Medulla oblongata (tissue), 1 donor: ENCODE results near the gene ASTN1.

Source experiments
- DNase-seq: peaks from one replicate; pipeline ENCODE4 v3.0.0-alpha.2; 2015; ENCODE audit errors: extremely low spot score

ASTN1 gene

GRCh38 chr1:177164380-177165068 is at the start of gene ASTN1:
TSS of gene ASTN1 (minus strand) at chr1:177164712. CDS start at chr1:177164676, 36 bp downstream.
- DNase-seq, result peak; percentile 37

- no peak for DNase-seq
These were observed 46.7 kb upstream of the ASTN1 start for GRCh38 chr1:177211231-177211630.

- DNase-seq, result no peak
These were observed 45.6 kb upstream of the ASTN1 start for GRCh38 chr1:177210071-177210470.

GRCh38 chr1:177209357-177209756 is 44.8 kb upstream of the ASTN1 start:
- peak; percentile 89 for DNase-seq

GRCh38 chr1:177208920-177209319 is 44.4 kb upstream of the ASTN1 start:
- DNase-seq, result no peak

GRCh38 chr1:177206831-177207355 is 42.4 kb upstream of the ASTN1 start:
- no peak for DNase-seq

GRCh38 chr1:177200290-177200689 is 35.8 kb upstream of the ASTN1 start:
- no peak for DNase-seq

- no peak for DNase-seq
These were observed 33.7 kb upstream of the ASTN1 start for GRCh38 chr1:177198243-177198642.

GRCh38 chr1:177190308-177190970 is 25.9 kb upstream of the ASTN1 start:
- DNase-seq, result no peak

- DNase-seq, result no peak
These were observed 22.1 kb upstream of the ASTN1 start for GRCh38 chr1:177186639-177187038.

- DNase-seq, result no peak
These were observed 20.7 kb upstream of the ASTN1 start for GRCh38 chr1:177185209-177185608.

- no peak for DNase-seq
These were observed 19.3 kb upstream of the ASTN1 start for GRCh38 chr1:177183836-177184235.

- DNase-seq, result peak; percentile 70
These were observed 17.2 kb upstream of the ASTN1 start for GRCh38 chr1:177181631-177182291.

GRCh38 chr1:177181280-177181630 is 16.7 kb upstream of the ASTN1 start:
- no peak for DNase-seq

GRCh38 chr1:177174921-177175634 is 10.6 kb upstream of the ASTN1 start:
- peak; percentile 49 for DNase-seq

GRCh38 chr1:177173976-177174375 is 9.5 kb upstream of the ASTN1 start:
- no peak for DNase-seq

GRCh38 chr1:177172866-177173265 is 8.4 kb upstream of the ASTN1 start:
- DNase-seq, result no peak

GRCh38 chr1:177172272-177172671 is 7.8 kb upstream of the ASTN1 start:
- no peak for DNase-seq

GRCh38 chr1:177171536-177172123 is 7.1 kb upstream of the ASTN1 start:
- DNase-seq, result peak; percentile 29

GRCh38 chr1:177170756-177171535 is 6.4 kb upstream of the ASTN1 start, which contains the start of gene BRINP2:
TSS of gene BRINP2 (plus strand) at chr1:177170958. CDS start at chr1:177229877, 58,919 bp downstream.
- DNase-seq, result peak; percentile 86

- no peak for DNase-seq
These were observed 542 bp upstream of the ASTN1 start for GRCh38 chr1:177165069-177165439.
